HL-60 (cell line): ENCODE measurements around the gene DYRK2.

Source experiments
- SPI1 ChIP-seq: IDR thresholded peaks from 2 replicates; pipeline ENCODE4 v1.6.1; 2012; ENCODE audit warnings: low read depth, mild to moderate bottlenecking, borderline replicate concordance
- TF ChIP-seq, protein P1 (sequence below): IDR thresholded peaks from one replicate; pipeline ENCODE4 v1.5.1; 2011; ENCODE audit warnings: low read length, control low read depth, inconsistent platforms; ENCODE audit not compliant: insufficient read depth

- TF ChIP-seq, protein P1, sequence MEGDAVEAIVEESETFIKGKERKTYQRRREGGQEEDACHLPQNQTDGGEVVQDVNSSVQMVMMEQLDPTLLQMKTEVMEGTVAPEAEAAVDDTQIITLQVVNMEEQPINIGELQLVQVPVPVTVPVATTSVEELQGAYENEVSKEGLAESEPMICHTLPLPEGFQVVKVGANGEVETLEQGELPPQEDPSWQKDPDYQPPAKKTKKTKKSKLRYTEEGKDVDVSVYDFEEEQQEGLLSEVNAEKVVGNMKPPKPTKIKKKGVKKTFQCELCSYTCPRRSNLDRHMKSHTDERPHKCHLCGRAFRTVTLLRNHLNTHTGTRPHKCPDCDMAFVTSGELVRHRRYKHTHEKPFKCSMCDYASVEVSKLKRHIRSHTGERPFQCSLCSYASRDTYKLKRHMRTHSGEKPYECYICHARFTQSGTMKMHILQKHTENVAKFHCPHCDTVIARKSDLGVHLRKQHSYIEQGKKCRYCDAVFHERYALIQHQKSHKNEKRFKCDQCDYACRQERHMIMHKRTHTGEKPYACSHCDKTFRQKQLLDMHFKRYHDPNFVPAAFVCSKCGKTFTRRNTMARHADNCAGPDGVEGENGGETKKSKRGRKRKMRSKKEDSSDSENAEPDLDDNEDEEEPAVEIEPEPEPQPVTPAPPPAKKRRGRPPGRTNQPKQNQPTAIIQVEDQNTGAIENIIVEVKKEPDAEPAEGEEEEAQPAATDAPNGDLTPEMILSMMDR, result no peak
- TF ChIP-seq SPI1, result no peak
Observed at GRCh38 chr12:67690656-67691055, 42.1 kb downstream of the DYRK2 start.
